ENCODE results near the gene MAPK8IP2. TPM values are rescaled to one million over a fixed set of nuclear protein-coding genes. Genes with fewer than 3 reads are reported as not detected.
A peak's percentile ranks its signal among the peaks of the same experiment; 100 is the strongest.

MAPK8IP2 gene
- total and polyA plus RNA-seq, 2 of the 13 experiments (the other 11 are each of a cell fraction or from before 2014, with no cell fraction given), result 1.3 to 2.6 TPM

DNA sequence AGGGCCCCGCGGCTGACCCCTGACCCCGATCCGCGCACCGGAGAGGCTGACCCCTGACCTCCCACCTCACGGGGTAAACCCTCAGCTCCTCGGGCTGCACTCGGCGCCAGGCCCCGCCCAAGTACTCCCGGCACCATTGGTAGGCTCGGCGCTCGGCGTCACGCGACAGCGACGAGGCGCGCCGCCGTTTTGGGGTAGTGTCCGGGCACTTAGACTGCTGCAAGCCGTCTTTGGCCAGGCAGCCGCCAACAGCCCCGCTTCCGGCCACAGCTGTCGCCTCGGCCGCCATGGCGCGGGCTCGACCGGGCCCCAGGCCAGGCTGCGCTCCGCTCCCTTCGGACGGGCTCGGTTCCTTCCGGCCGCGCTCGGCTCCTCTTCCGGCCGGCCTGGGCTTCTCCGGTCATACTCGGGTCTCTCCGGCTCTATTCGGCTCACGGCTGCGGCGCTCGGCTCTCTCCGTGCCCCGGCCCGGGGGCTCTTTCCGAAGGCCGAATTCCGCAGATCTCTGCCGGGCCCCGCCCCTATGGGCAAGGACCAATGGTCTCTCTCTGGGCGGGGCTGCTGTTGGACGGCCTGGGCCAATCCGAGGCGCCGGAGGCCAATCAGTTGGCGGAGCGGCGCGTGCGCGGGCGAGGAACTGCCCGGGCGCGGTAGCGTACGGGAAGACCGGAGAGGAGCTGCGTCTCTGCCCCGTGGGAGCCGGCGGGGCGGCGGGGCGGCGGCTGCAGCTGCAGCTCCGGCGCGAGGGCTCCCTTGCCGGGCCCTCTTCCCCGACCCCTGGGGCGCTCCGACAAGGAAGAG lies 17.9 kb upstream of the MAPK8IP2 start, which contains the start of gene CHKB (continued):
- peak; percentile 41; the same call in 1 of the 2 replicates for TF ChIP-seq HNF4G (IDR thresholded peaks at IDR 0.05; ENCODE audit: borderline replicate concordance, low read depth, low read length)
- TF ChIP-seq HNF4G (CRISPR knock-in tag; IDR thresholded peaks at IDR 0.05; ENCODE audit: borderline replicate concordance, low read depth), result peak; percentile 70; the same call in 1 of the 2 replicates
- no peak for TF ChIP-seq ELF3 (CRISPR knock-in tag; IDR thresholded peaks at IDR 0.05)
- TF ChIP-seq, protein P1, sequence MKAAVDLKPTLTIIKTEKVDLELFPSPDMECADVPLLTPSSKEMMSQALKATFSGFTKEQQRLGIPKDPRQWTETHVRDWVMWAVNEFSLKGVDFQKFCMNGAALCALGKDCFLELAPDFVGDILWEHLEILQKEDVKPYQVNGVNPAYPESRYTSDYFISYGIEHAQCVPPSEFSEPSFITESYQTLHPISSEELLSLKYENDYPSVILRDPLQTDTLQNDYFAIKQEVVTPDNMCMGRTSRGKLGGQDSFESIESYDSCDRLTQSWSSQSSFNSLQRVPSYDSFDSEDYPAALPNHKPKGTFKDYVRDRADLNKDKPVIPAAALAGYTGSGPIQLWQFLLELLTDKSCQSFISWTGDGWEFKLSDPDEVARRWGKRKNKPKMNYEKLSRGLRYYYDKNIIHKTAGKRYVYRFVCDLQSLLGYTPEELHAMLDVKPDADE (CRISPR knock-in tag; IDR thresholded peaks at IDR 0.05), result peak; percentile 90; the same call in 1 of the 2 replicates
- TF ChIP-seq RARA (CRISPR knock-in tag; IDR thresholded peaks at IDR 0.05), result peak; percentile 43
- TF ChIP-seq SIX1 (CRISPR knock-in tag; IDR thresholded peaks at IDR 0.05; ENCODE audit: borderline replicate concordance), result no peak
- 0 out of 2 replicates have a peak, but pooled peaks have one; percentile 27 for TF ChIP-seq ZNF564 (CRISPR knock-in tag; IDR thresholded peaks at IDR 0.05)
- no peak for TF ChIP-seq LRRFIP1 (CRISPR knock-in tag; conservative IDR thresholded peaks at IDR 0.05)
- no peak for TF ChIP-seq ZNF460 (CRISPR knock-in tag; IDR thresholded peaks at IDR 0.05; ENCODE audit: borderline replicate concordance)
- TF ChIP-seq ZNF20 (CRISPR knock-in tag; IDR thresholded peaks at IDR 0.05), result no peak
- no peak for TF ChIP-seq MAZ (IDR thresholded peaks at IDR 0.05; ENCODE audit: borderline replicate concordance, low read depth, low read length)
- no peak; the same call in 1 of the 2 replicates for TF ChIP-seq MAZ (CRISPR knock-in tag; IDR thresholded peaks at IDR 0.05; ENCODE audit: low read depth)
- TF ChIP-seq ZNF639 (CRISPR knock-in tag; conservative IDR thresholded peaks at IDR 0.05), result peak; percentile 95
- no peak for TF ChIP-seq ZBTB7A (CRISPR knock-in tag; IDR thresholded peaks at IDR 0.05)
- peak; percentile 72 for TF ChIP-seq MAX (IDR thresholded peaks at IDR 0.05)
- TF ChIP-seq ZNF224 (CRISPR knock-in tag; IDR thresholded peaks at IDR 0.05), result peak; percentile 91; the same call in 1 of the 2 replicates
- TF ChIP-seq CREB1 (IDR thresholded peaks at IDR 0.05), result peak; percentile 47
- no peak for TF ChIP-seq CREB1 (CRISPR knock-in tag; IDR thresholded peaks at IDR 0.05)
- no peak for TF ChIP-seq SOX6 (IDR thresholded peaks at IDR 0.05)
- TF ChIP-seq SOX6 (CRISPR knock-in tag; IDR thresholded peaks at IDR 0.05), result peak; percentile 39
- peak; percentile 60; the same call in 1 of the 2 replicates for TF ChIP-seq ZHX1 (CRISPR knock-in tag; IDR thresholded peaks at IDR 0.05; ENCODE audit: low read depth)
- TF ChIP-seq SP4 (CRISPR knock-in tag; IDR thresholded peaks at IDR 0.05), result peak; percentile 84
